Hepatocyte (in vitro differentiated cells): Measurements from ENCODE around the gene EFHC2.

Experiments used
- CTCF ChIP-seq: fragments of 200-600 bp; sonication (generic); IDR thresholded peaks from 2 replicates; pipeline ENCODE4 v1.5.1; 2016; ENCODE audit warnings: antibody characterized with exemption, mild to moderate bottlenecking; ENCODE audit not compliant: poor library complexity
- EZH2 ChIP-seq: fragments of 200-600 bp; sonication (generic); IDR thresholded peaks from 2 replicates; pipeline ENCODE4 v1.6.1; 2016; ENCODE audit warnings: antibody characterized with exemption, mild to moderate bottlenecking, borderline replicate concordance

GRCh38 chrX:44314808-44315207, 28.7 kb downstream of the EFHC2 start:
- TF ChIP-seq CTCF (no peak), EZH2 (no peak)
